Testis (tissue), 2 donors: Measurements from ENCODE around the gene TSEN2.

Experiments
- POLR2A ChIP-seq: fragments of 450-650 bp; IDR thresholded peaks from one replicate; pipeline ENCODE4 v1.6.1; 2017; ENCODE audit warnings: antibody characterized with exemption, mild to moderate bottlenecking, moderate library complexity
- TF ChIP-seq, protein P1 (sequence below), 3 experiments: fragments of 450-650 bp in 2 of 3; fragments of 200-600 bp in 1 of 3; sonication (generic) in 1 of 3; IDR thresholded peaks; one replicate each; pipeline ENCODE4 v1.5.1; 2016 to 2019; ENCODE audit warnings: antibody characterized with exemption in 3 of 3, mild to moderate bottlenecking in 2 of 3, moderate library complexity in 1 of 3

- TF ChIP-seq, protein P1, sequence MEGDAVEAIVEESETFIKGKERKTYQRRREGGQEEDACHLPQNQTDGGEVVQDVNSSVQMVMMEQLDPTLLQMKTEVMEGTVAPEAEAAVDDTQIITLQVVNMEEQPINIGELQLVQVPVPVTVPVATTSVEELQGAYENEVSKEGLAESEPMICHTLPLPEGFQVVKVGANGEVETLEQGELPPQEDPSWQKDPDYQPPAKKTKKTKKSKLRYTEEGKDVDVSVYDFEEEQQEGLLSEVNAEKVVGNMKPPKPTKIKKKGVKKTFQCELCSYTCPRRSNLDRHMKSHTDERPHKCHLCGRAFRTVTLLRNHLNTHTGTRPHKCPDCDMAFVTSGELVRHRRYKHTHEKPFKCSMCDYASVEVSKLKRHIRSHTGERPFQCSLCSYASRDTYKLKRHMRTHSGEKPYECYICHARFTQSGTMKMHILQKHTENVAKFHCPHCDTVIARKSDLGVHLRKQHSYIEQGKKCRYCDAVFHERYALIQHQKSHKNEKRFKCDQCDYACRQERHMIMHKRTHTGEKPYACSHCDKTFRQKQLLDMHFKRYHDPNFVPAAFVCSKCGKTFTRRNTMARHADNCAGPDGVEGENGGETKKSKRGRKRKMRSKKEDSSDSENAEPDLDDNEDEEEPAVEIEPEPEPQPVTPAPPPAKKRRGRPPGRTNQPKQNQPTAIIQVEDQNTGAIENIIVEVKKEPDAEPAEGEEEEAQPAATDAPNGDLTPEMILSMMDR (IDR thresholded peaks at IDR 0.05), result no peak
- no peak for TF ChIP-seq POLR2A
Observed at GRCh38 chr3:12452361-12453330, 31.6 kb upstream of the TSEN2 start.
